GM23248 (cell line): ENCODE results near the gene UBXN6.

Experiments
- EZH2 ChIP-seq: fragments of 200-600 bp; sonication (generic); IDR thresholded peaks from 2 replicates; pipeline ENCODE4 v1.6.1; 2018; ENCODE audit warnings: antibody characterized with exemption, mild to moderate bottlenecking; ENCODE audit not compliant: insufficient read depth, poor library complexity, severe bottlenecking
- EZH2phosphoT487 ChIP-seq: fragments of 200-600 bp; sonication (generic); IDR thresholded peaks from 2 replicates; pipeline ENCODE4 v1.6.1; 2018; ENCODE audit warnings: antibody characterized with exemption, moderate library complexity, mild to moderate bottlenecking, low read depth; ENCODE audit not compliant: insufficient read depth

DNA sequence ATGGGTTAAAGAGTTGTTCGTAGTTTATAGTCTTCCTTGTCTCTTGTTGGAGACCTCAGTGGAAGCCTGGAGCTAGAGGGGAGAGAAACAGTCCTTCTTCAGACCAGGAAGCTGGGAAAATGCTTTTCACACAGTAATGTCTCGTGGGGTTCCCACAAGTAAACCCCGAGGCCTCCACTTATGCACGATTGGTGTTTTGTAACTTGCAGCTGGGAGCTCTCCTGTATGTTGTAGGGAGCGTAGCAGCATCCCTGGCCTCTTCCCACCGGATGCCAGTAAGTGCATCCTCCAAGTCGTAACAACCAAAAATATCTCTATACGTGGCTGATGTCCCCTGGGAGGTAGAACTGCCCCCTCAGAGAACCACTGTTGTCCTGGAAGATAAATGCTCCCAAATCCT lies 51.6 kb downstream of the UBXN6 start:
- no peak for TF ChIP-seq EZH2phosphoT487
- TF ChIP-seq EZH2, result no peak
